ENCODE measurements around the gene C3orf20.

- TF ChIP-seq CTCF (conservative IDR thresholded peaks at IDR 0.05) (no peak), ZFX (IDR thresholded peaks at IDR 0.05) (no peak)
Observed at GRCh38 chr3:14701676-14702075, 26.7 kb downstream of the C3orf20 start.
